ENCODE results near the gene HERPUD1.

- no peak for TF ChIP-seq FOXA2 (IDR thresholded peaks at IDR 0.05)
- TF ChIP-seq SP1 (IDR thresholded peaks at IDR 0.05): no peak
Observed at GRCh38 chr16:56910112-56910511, 21.8 kb upstream of the HERPUD1 start.
